Measurements from ENCODE around the gene PNPLA6. TPM values are rescaled to one million over a fixed set of nuclear protein-coding genes. Genes with fewer than 3 reads are reported as not detected.
"Not testable (repeated sequence)": the region's sequence is repeated elsewhere in the genome, so short reads cannot be mapped to it uniquely, and the experiment has no call there.

Gene PNPLA6
- total RNA-seq, 1 donor from 2014 or later = 43.5 TPM

DNA sequence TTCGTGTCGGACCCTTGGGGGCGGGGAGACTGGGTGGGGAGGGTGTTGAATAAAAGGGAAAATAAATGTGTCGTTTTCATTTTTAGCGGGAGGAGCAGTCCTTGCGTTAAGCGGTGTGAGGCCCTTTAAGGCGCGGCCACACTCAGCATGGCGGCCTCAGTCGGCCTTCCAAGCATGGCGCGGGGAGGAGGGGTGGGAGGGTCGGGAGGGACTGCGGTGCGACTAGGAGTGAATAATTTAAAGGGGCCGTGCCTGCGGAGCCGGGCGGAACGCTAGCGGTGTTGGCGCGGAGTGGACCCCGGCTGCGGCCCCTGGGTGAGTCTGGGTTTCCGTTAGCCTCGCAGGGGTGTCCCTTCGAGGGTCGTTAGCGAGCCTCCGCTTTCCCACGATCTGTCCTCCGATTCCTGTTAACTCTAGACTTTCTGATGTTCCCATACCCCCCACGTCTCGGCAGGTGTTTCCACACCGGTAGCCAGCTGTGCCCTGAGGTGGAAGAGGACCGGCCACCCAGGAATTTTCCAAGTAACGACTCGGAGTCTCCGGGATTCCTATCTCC is 1.5 kb upstream of the PNPLA6 start:
- peak; percentile 96 for DNase-seq

DNA sequence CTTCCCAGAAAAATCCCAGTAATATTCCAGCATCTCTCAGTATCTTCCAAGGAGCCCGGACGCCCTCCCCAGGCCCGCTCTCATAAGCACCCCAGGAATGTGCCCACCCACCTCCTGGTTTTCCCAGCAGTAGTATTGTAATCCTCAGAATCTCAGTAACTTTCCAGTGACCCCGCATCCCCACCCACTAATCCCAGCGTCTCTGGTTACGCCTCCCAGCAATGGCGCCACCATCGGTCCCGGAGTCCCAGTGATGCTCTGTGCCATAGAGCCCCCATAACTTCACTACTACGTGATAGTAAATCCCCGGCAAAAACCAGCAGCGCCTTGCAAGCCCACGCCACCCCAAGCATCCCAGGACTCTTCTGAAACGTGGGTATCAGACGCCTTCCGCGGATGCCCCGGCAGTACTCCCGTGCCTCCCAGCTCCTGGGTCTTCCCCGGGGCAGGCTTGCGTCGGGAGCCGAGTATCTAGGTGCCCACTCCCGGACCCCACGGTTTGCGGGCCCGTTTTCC is 928 bp upstream of the PNPLA6 start:
- peak; percentile 83 for DNase-seq

DNA sequence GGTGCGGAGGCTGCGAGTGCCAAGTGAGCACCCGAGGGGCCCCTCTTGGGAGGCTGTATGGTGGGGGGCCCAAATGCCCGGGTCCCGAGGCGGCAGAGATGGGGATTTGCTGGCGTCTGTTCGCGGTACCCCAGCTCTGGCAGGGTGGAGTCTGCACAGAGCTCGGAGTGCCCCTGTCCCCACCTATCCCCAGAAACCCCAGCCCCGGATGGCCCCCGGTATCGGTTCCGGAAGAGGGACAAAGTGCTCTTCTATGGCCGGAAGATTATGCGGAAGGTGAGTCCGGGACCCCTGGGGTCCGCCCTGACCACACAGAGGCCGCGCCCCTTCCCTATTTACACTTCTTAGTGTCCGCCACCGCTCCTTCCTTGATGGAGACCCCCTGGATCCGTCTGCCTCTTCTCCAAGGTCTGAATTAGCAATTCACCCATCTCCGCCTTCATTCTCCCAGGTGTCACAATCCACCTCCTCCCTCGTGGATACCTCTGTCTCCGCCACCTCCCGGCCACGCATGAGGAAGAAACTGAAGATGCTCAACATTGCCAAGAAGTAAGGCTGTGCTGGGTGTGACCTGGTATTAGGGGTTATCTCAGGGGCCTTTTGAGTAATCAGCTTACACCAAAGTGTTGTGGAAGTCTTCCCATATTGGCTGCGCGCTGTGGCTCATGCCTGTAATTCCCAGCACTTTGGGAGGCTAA is 630 bp downstream of the PNPLA6 start:
- DNase-seq = no peak

DNA sequence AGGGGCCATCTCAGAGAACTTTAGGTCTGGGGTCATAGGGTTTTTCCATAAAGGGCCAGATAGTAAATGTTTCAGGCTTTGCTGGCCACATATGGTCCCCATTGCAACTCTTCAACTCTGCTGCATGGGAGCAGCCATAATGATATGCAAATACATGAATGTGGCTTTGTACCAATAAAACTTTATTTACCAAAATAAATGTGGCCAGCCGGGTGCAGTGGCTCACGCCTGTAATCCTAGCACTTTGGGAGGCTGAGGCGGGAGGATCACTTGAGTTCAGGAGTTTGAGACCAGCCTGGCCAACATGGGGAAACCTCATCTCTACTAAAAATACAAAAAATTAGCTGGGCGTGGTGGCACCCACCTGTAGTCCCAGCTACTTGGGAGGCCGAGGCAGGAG is 3.5 kb downstream of the PNPLA6 start:
- not testable (repeated sequence) for DNase-seq

DNA sequence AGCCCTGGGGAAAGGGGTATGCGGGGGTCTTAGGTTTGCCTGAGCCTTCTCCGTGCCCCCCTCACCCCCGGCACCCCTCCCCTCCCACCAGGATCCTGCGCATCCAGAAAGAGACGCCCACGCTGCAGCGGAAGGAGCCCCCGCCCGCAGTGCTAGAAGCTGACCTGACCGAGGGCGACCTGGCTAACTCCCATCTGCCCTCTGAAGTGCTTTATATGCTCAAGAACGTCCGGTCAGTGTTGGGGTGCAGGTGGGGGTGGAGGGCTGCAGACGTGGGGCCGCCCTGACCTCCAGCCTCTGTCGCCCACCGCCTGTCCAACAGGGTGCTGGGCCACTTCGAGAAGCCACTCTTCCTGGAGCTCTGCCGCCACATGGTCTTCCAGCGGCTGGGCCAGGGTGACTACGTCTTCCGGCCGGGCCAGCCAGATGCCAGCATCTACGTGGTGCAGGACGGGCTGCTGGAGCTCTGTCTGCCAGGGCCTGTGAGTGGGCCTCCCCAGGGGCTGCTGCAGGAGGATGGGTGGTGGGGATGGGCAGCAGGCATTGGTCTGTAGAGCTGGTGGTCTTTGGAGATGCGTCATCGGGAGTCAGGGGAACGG is 4.4 kb downstream of the PNPLA6 start:
- no peak for DNase-seq

DNA sequence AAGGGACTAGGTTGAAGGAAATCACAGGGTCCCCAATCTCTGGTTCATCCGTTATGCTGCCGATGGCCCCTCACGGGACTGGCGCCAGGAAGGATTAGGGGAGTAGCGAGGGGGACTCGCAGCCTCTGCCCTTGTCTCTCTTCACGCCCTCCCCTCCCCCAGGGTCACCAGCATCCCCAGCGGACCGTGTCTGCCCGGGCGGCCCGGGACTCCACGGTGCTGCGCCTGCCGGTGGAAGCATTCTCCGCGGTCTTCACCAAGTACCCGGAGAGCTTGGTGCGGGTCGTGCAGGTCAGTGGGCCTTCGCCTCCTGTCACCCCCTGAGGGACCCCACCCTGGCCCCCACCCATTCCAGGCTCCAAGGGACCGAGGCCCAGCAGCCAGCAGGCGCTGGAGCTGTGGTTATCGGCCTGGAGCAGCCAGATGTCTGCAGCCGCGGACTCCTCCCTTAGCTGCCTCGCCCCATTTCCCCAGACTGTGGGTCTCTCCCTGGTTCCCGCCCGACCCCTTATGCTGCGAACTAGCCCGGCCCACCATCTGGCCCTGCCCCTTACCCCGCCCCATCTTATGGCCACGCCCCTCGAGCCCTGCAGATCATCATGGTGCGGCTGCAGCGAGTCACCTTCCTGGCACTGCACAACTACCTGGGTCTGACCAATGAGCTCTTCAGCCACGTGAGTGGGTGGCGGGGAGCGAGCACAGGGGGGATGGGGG is 5.4 kb downstream of the PNPLA6 start:
- no peak for DNase-seq

DNA sequence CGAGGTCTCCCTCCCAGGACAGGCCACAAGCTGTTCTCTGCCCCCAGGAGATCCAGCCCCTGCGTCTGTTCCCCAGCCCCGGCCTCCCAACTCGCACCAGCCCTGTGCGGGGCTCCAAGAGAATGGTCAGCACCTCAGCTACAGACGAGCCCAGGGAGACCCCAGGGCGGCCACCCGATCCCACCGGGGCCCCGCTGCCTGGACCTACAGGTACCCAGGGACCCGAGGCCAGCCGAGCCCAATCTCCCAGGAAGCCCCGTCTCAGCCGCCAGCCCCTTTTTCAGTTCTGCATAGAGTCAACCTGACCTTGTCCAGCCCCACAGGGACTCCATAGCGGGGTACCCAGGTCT is 5.9 kb downstream of the PNPLA6 start:
- no peak for DNase-seq

DNA sequence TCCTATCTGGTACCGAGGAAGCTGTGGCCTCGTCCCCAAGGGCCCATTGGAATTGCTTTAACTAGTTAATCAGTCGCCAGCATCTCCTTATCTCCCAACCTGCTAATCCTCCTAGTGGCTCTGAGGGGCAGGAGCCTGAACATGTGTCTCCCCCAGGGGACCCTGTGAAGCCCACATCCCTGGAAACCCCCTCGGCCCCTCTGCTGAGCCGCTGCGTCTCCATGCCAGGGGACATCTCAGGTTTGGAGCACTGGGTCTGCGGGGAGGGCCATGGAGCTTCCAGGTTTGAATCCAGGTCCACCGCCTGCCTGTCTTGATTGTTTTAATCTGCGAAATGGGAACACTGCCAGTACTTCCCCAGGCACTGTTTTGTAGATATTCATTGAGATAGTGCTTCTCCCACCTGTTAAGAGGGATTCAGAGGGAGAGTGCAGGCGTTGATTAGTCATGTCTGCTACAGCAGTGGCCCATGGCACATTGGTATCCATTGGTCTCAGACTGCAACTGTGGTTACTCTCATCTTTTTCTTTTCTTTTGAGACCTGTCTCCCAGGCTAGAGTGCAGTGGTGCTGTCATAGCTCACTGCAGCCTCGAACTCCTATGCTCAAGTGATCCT is 6.4 kb downstream of the PNPLA6 start:
- no peak for DNase-seq

DNA sequence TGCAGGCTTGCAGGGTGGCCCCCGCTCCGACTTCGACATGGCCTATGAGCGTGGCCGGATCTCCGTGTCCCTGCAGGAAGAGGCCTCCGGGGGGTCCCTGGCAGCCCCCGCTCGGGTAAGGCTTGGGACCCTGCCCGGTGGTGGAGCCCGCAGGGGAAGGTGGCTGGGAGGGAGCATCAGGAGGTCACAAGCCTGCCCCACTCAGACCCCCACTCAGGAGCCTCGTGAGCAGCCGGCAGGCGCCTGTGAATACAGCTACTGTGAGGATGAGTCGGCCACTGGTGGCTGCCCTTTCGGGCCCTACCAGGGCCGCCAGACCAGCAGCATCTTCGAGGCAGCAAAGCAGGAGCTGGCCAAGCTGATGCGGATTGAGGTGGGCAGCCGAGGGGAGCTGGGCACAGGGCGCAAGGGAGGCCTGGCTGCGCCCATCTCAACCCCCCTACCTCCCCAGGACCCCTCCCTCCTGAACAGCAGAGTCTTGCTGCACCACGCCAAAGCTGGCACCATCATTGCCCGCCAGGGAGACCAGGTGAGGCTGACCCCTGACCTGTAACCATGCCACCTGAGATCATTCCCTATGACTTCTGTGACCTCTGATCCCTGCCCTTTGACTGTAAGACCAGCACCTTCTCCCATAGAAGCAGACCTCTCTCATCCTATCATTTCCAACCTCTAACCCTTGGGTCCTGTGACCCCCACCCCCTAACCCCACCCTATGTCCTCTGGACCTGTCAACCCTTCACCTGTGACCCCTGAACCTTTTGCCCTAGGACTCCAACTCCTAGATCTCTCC is 7.2 kb downstream of the PNPLA6 start:
- DNase-seq = no peak

DNA sequence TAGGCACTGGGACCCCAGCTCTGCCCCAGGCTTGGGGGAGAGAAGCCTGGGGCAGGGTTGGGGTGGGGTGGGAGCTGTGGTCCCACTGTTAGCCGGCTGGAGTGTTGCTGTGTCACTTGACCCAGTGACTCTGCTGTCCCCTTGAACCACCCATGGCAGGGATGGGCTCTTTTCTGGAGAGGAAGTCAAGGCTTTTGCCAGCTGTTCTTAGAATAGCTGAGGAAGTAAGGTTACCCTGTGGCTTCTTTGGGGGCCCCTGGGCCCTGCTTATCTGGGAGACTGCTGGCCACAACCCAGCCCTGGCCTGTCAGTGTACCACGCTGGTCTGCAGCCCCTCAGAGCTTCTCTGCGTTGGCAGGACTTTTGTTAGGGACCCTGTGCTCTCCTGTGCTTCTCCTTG is 9.1 kb downstream of the PNPLA6 start:
- DNase-seq = no peak

DNA sequence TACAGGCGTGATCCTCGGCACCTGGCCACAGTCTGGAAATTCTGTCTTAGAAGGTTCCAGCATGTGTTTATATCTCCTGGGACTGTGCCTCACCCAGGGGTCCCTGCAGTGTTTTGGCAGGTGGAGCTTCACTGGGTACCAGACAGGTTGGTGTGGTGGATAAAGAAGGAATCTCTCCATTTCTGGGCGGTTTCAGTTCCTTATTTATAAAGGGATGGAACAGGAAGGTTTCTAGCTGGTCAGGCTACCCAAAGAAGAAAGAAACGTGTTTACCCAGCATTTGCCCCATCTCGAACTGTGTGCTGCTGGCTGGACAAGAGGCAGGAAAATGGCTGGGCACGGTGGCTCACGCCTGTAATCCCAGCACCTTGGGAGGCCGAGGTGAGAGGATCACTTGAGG is 9.8 kb downstream of the PNPLA6 start:
- no peak for DNase-seq

DNA sequence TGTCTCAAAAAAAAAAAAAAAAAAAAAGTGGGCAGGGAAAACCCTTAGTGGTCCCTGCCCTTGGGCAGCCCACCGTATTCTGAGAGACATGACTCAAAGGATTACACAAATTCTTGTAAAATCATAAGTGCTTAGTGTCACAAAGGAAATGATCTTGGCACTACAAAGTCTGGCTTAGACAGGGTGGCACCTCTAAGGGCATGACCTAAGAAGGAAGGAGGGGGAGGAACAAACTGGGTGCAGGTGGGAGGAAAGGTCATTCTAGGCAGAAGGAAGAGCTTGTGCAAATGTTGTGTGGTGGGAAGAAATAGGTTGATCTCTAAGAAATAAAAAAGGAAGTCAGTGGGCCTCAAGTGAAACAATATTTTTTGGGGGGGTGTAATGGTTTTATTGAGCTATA is 10.4 kb downstream of the PNPLA6 start:
- DNase-seq = no peak

DNA sequence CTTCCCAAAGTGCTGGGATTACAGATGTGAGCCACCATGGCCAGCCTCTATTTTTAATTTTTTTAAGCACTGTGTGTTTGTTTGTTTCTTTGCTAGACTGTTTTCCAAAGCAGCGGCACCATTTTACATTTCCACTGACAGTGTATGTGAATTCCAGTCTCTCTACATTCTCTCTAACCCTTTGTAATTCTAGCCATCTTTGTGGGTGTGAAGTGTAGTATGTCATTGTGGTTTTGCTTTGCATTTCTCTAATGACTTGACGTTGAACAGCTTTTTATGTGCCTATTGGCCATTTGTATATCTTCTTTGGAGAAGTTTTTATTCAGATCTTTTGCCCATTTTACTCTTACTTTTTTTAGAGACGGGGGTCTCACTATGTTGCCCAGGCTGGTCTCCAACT is 11.6 kb downstream of the PNPLA6 start:
- DNase-seq = no peak

DNA sequence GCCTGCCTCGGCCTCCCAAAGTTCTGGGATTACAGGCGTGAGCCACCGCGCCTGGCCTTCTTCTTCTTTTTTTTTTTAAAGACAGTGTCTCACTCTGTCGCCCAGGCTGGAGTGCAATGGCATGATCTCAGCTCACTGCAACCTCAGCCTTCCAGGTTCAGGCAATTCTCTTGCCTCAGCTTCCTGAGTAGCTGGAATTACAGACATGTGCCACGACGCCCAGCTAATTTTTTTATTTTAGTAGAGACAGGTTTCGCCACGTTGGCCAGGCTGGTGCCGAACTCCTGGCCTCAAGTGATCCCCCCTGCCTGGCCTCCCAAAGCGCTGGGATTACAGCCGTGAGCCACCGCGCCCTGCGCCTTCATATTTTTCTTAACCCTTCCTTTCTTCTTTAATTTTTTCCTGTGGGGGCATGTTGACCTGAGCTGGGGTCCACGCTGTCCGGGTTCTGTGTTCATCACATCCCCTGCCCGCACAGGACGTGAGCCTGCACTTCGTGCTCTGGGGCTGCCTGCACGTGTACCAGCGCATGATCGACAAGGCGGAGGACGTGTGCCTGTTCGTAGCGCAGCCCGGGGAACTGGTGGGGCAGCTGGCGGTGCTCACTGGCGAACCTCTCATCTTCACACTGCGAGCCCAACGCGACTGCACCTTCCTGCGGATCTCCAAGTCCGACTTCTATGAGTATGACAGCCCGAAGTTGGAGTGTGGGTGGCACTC is 14.1 kb downstream of the PNPLA6 start:
- DNase-seq = no peak

DNA sequence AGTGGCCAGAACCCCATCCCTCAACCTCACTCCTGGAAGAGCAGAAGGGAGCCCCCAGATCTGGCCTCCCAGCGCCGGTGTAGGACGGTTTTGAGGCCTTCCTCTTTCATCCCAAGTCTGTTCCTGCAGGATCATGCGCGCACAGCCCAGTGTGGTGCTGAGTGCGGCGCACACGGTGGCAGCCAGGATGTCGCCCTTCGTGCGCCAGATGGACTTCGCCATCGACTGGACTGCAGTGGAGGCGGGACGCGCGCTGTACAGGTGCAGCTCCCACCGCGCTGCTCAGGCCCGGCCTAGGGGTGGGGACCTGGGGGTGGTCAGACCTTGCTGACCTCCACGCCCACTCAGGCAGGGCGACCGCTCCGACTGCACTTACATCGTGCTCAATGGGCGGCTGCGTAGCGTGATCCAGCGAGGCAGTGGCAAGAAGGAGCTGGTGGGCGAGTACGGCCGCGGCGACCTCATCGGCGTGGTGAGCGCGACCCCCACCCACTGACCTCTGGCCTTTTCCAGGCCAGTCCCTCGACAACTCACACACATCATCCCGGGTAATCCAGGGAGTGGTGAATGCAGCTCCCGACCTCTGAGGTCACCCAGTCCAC is 14.8 kb downstream of the PNPLA6 start:
- no peak for DNase-seq

DNA sequence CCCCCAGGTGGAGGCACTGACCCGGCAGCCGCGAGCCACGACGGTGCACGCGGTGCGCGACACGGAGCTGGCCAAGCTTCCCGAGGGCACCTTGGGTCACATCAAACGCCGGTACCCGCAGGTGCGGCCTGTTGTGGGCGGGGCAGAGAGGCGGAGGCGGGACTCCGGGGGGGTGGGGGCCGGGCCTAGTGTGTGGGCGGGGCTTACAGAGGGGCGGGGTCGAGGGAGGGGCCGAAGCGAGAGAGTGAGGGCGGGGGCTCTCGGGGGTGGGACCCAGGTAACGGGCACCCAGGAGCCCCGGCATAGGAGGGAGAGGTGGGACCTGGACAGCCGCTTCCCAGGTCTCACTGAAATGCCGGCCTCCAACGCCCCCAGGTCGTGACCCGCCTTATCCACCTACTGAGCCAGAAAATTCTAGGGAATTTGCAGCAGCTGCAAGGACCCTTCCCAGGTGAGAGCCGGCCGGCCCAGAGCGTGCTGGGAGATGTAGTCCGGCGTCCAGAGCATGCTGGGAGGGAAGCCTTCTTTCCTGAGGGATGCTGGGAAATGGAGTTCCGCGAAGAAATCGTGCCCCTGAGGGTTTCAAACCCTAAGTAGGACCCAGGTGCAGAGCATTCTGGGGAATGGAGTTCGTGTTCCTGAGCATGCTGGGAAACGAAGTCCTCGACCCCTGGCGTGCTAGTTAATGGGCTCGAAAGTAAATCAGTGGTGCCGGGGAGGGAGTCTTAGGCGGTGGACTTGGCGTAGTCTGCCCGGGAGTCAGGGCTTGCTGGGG is 15.7 kb downstream of the PNPLA6 start:
- DNase-seq = peak; percentile 95

DNA sequence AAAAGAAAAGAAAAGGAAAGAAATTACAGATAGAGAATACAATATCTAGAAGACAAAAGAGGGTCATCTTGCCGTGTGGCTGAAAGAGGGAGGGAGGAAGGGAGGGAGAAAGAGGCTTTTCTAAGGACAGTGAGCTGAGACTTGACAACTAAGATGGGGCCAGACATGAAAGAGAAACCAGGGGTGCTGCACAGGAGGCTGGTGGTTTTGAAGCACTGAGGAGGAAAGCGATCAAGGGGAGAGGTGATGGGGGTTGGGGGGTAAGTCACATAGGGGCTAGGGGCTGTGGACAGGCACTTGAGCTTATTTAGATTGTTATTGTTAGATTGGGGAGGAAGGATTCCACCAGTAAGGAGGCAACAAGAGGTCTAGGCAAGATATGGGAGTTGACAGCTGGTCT is 17.3 kb downstream of the PNPLA6 start:
- DNase-seq = no peak

DNA sequence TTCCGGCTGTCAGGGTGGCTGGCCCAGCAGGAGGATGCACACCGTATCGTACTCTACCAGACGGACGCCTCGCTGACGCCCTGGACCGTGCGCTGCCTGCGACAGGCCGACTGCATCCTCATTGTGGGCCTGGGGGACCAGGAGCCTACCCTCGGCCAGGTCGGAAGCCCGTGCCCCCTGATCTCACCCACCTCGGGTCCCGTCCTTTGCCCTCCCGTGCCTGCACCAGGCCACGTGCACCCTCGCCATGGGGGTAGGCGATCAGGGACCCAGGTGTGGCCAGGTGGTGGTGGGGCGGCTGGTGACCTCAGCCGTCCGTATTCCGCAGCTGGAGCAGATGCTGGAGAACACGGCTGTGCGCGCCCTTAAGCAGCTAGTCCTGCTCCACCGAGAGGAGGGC is 19.0 kb downstream of the PNPLA6 start:
- no peak for DNase-seq

DNA sequence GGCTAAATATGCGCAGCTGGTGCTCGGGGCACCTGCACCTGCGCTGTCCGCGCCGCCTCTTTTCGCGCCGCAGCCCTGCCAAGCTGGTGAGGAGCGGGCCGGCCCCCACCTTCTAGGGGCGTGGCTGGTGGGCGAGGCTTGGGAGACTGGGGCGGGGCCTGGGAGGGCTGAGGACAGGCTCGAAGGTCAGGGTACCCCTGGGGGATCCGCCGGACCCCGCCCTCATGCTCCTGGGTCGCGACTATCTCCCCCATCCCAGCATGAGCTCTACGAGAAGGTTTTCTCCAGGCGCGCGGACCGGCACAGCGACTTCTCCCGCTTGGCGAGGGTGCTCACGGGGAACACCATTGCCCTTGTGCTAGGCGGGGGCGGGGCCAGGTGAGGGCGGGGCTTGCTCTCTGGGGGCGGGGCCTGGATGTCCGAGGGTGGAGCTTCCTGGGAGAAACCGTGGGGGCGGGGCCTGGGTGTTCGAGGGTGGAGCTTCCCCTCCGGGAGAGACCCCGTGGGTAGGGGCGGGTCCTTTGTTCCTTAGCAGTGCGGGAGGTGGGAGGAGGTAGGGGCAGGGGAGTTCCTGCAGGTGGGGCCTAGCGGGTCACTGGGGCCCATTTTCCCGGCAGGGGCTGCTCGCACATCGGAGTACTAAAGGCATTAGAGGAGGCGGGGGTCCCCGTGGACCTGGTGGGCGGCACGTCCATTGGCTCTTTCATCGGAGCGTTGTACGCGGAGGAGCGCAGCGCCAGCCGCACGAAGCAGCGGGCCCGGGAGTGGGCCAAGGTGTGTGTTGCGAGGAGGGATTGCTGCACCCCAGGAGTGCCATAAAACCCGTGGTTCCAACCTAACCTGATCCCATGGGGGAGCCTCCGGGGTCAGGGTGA is 19.7 kb downstream of the PNPLA6 start:
- DNase-seq = no peak

Measured in tongue (tissue), 2 donors.